H9 (cell line): ENCODE measurements around the gene RBBP7. TPM values are rescaled to one million over a fixed set of nuclear protein-coding genes. Genes with fewer than 3 reads are reported as not detected.

ENCODE experiments used
- DNase-seq: peaks from one replicate; pipeline ENCODE4 v3.0.0-alpha.2; 2017
- H2AFZ ChIP-seq: one replicate; pipeline ENCODE4 v1.6.1; 2013; ENCODE audit warnings: mild to moderate bottlenecking, low read length, control low read depth, moderate library complexity
- H2AK5ac ChIP-seq: 2 replicates; pipeline ENCODE4 v1.6.1; 2013; ENCODE audit warnings: low read length, control low read depth, mixed read lengths; ENCODE audit not compliant: insufficient read length
- H2BK120ac ChIP-seq: one replicate; pipeline ENCODE4 v1.6.1; 2013; ENCODE audit warnings: low read depth, mild to moderate bottlenecking, low read length, control low read depth, inconsistent platforms; ENCODE audit not compliant: poor library complexity, severe bottlenecking
- H2BK12ac ChIP-seq: 2 replicates; pipeline ENCODE4 v1.6.1; 2013; ENCODE audit warnings: low read length, control low read depth, mixed read lengths, low read depth; ENCODE audit not compliant: insufficient read length
- H2BK15ac ChIP-seq: 2 replicates; pipeline ENCODE4 v1.6.1; 2013; ENCODE audit warnings: low read depth, low read length, control low read depth
- H2BK20ac ChIP-seq: one replicate; pipeline ENCODE4 v1.6.1; 2013; ENCODE audit warnings: low read depth, mild to moderate bottlenecking, low read length, control low read depth, inconsistent platforms; ENCODE audit not compliant: poor library complexity, severe bottlenecking
- H2BK5ac ChIP-seq: 2 replicates; pipeline ENCODE4 v1.6.1; 2013; ENCODE audit warnings: low read length, control low read depth, mixed read lengths; ENCODE audit not compliant: insufficient read length
- H3K14ac ChIP-seq: 2 replicates; pipeline ENCODE4 v1.6.1; 2013; ENCODE audit warnings: low read length, control low read depth; ENCODE audit not compliant: insufficient read depth
- H3K18ac ChIP-seq: 2 replicates; pipeline ENCODE4 v1.6.1; 2013; ENCODE audit warnings: low read depth, mild to moderate bottlenecking, mixed read lengths, low read length, control low read depth; ENCODE audit not compliant: insufficient read length
- H3K23ac ChIP-seq: 2 replicates; pipeline ENCODE4 v1.6.1; 2013; ENCODE audit warnings: low read length, control low read depth, mixed read lengths, low read depth; ENCODE audit not compliant: insufficient read length
- H3K23me2 ChIP-seq: 2 replicates; pipeline ENCODE4 v1.6.1; 2013; ENCODE audit warnings: low read depth, mild to moderate bottlenecking, mixed read lengths, low read length, control low read depth; ENCODE audit not compliant: insufficient read length, poor library complexity, severe bottlenecking
- H3K27ac ChIP-seq: 2 replicates; pipeline ENCODE4 v1.5.1; 2013; ENCODE audit warnings: low read length, control low read depth, mixed read lengths, low read depth; ENCODE audit not compliant: insufficient read length
- H3K27me3 ChIP-seq: 2 replicates; pipeline ENCODE4 v1.6.1; 2013; ENCODE audit warnings: low read length, control low read depth, inconsistent platforms; ENCODE audit not compliant: insufficient read depth
- H3K4ac ChIP-seq: 2 replicates; pipeline ENCODE4 v1.6.1; 2013; ENCODE audit warnings: low read depth, mild to moderate bottlenecking, control low read depth, inconsistent platforms, low read length, moderate library complexity
- H3K4me1 ChIP-seq: 2 replicates; pipeline ENCODE4 v1.6.1; 2013; ENCODE audit warnings: low read length, control low read depth, inconsistent platforms; ENCODE audit not compliant: insufficient read depth
- H3K4me2 ChIP-seq: 2 replicates; pipeline ENCODE4 v1.6.1; 2013; ENCODE audit warnings: low read length, control low read depth, mixed read lengths; ENCODE audit not compliant: insufficient read length, insufficient read depth
- H3K56ac ChIP-seq: 2 replicates; pipeline ENCODE4 v1.6.1; 2013; ENCODE audit warnings: low read depth, mild to moderate bottlenecking, mixed read lengths, low read length, control low read depth; ENCODE audit not compliant: insufficient read length
- H3K79me1 ChIP-seq: 2 replicates; pipeline ENCODE4 v1.6.1; 2013; ENCODE audit warnings: low read depth, mild to moderate bottlenecking, moderate library complexity, low read length, control low read depth, inconsistent platforms; ENCODE audit not compliant: insufficient read depth, poor library complexity, severe bottlenecking
- H3K79me2 ChIP-seq: 2 replicates; pipeline ENCODE4 v1.6.1; 2013; ENCODE audit warnings: low read length, control low read depth, inconsistent platforms; ENCODE audit not compliant: insufficient read depth
- H3K9ac ChIP-seq: 2 replicates; pipeline ENCODE4 v1.6.1; 2013; ENCODE audit warnings: low read length, control low read depth, mixed read lengths; ENCODE audit not compliant: insufficient read length; ENCODE audit errors: extremely low read depth
- H3K9me3 ChIP-seq: one replicate; pipeline ENCODE4 v1.6.1; 2013; ENCODE audit warnings: low read depth, low read length, inconsistent platforms; ENCODE audit not compliant: control insufficient read depth
- H3T11ph ChIP-seq: one replicate; pipeline ENCODE4 v1.6.1; 2013; ENCODE audit warnings: mild to moderate bottlenecking, low read length, control low read depth, inconsistent platforms
- H4K20me1 ChIP-seq: one replicate; pipeline ENCODE4 v1.6.1; 2013; ENCODE audit not compliant: control insufficient read depth, insufficient read length, insufficient read depth
- H4K5ac ChIP-seq: 2 replicates; pipeline ENCODE4 v1.6.1; 2013; ENCODE audit warnings: low read depth, mild to moderate bottlenecking, mixed read lengths, low read length, control low read depth; ENCODE audit not compliant: insufficient read length
- H4K8ac ChIP-seq: replicated peaks from 2 replicates; pipeline ENCODE4 v1.6.1; 2013; ENCODE audit warnings: low read length, control low read depth, mixed read lengths, low read depth; ENCODE audit not compliant: insufficient read length
- H4K91ac ChIP-seq: 2 replicates; pipeline ENCODE4 v1.6.1; 2013; ENCODE audit warnings: low read depth, mild to moderate bottlenecking, moderate library complexity, mixed read lengths, low read length, control low read depth; ENCODE audit not compliant: insufficient read length
- H3K27ac Mint-ChIP-seq, 3 experiments: 2 replicates in 2 of 3; 3 replicates in 1 of 3; pipeline ENCODE4 v1.8.0; 2020 to 2021; ENCODE audit warnings: mixed read lengths in 3 of 3, mild to moderate bottlenecking in 1 of 3, moderate library complexity in 1 of 3
- H3K27me3 Mint-ChIP-seq: 2 replicates; pipeline ENCODE4 v1.8.0; 2021; ENCODE audit warnings: low read depth, mild to moderate bottlenecking, moderate library complexity, mixed read lengths
- H3K36me3 Mint-ChIP-seq, 3 experiments: 2 replicates in 2 of 3; 3 replicates in 1 of 3; pipeline ENCODE4 v1.8.0; 2020 to 2021; ENCODE audit warnings: low read depth in 3 of 3, mixed read lengths in 3 of 3; ENCODE audit not compliant: insufficient read depth in 1 of 3
- H3K4me1 Mint-ChIP-seq, 2 experiments: 2 replicates each; pipeline ENCODE4 v1.8.0; 2020; ENCODE audit warnings: mixed read lengths in 2 of 2
- H3K4me3 Mint-ChIP-seq, 2 experiments: 2 replicates in 1 of 2; 3 replicates in 1 of 2; pipeline ENCODE4 v1.8.0; 2020 to 2021; ENCODE audit warnings: mild to moderate bottlenecking in 2 of 2, mixed read lengths in 2 of 2, moderate library complexity in 1 of 2
- H3K9me3 Mint-ChIP-seq, 2 experiments: 2 replicates in 1 of 2; 3 replicates in 1 of 2; pipeline ENCODE4 v1.8.0; 2020; ENCODE audit warnings: mild to moderate bottlenecking in 2 of 2, mixed read lengths in 2 of 2, moderate library complexity in 1 of 2
- WGBS: extraction: QIAGEN DNeasy Blood & Tissue Kit; methylation state at CpG from one replicate; pipeline ENCODE4 v1.1.7; 2013; ENCODE audit warnings: missing lambda C conversion rate, low lambda C conversion rate, mixed read lengths; ENCODE audit not compliant: insufficient read length; ENCODE audit errors: extremely low coverage; 5-methylcytosine and 5-hydroxymethylcytosine counted together
- total RNA-seq: library from RNA; stranded (reverse); gene quantifications from 2 replicates; pipeline ENCODE4 v1.2.1, GENCODE V29; 2021
- TF ChIP-seq, protein P1 (sequence below): fragments of 200-600 bp; sonication (generic); conservative IDR thresholded peaks from 3 replicates; pipeline ENCODE4 v1.8.0; 2021; ENCODE audit warnings: antibody characterized with exemption, mild to moderate bottlenecking

Gene RBBP7
- total RNA-seq, 1 experiment from 2014 or later: 249 TPM

DNA sequence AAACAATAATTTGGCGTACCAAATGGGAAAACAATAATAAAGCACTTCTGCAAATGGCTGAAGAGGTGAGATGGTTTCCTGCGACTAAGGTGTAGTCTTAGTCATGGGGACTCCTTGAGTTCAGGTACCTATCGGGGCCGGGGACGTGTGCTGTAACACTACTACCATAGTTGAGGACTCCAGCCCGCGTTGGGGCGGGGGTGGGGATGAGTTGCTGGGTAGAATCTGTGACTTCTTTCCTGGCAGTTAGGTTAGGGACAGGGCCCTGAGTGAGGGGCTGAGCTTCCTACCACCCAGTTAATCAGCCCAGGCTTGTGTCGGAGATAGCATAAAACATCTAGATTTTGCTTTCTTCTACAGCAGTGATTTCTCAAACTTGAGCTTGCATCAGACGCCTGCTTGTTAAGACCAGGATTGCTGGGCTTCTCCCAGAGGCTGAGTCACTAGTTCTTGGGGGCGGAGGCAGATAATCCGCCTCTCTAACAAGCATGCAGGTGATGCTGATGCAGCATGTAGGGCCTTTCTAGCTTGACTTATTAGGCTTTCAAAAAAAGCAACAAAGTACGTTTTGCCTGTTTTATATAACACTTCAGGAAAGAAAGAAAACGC lies 30.2 kb downstream of the RBBP7 start:
- H3K56ac ChIP-seq: no peak overlapping the region
- H3T11ph ChIP-seq: no peak overlapping the region
- peak overlapping the region; percentile 81 to 97 (median 96); a peak in 5 of 7 replicates for H3K27ac Mint-ChIP-seq
- DNase-seq: peak; percentile 54
- peaks cover 61 to 97% (median 72%) of the 10 kb centered on the region in 3 experiments for H3K36me3 Mint-ChIP-seq
- no peak overlapping the region for H2BK5ac ChIP-seq
- H3K9me3 Mint-ChIP-seq: no peaks in the 10 kb centered on the region
- no peak overlapping the region for H3K4me2 ChIP-seq
- no peak overlapping the region for H4K5ac ChIP-seq
- H4K91ac ChIP-seq: no peak overlapping the region
- H3K4me3 Mint-ChIP-seq: peak overlapping the region in 1 of 2 experiments; percentile 7; a peak in 2 of 5 replicates
- H3K4ac ChIP-seq: no peak overlapping the region
- H4K20me1 ChIP-seq: no peaks in the 10 kb centered on the region
- no peaks in the 10 kb centered on the region for H3K9me3 ChIP-seq
- H3K9ac ChIP-seq: no peak overlapping the region
- WGBS: no CpG with 5 or more reads among the region's 14 CpGs
- H3K4me1 Mint-ChIP-seq: peaks cover 49 to 63% of the 10 kb centered on the region in 2 experiments
- no peaks in the 10 kb centered on the region for H3K79me2 ChIP-seq
- no peak overlapping the region for H2BK120ac ChIP-seq
- H3K23ac ChIP-seq: no peak overlapping the region
- H2BK20ac ChIP-seq: no peak overlapping the region
- no peak overlapping the region for H2AFZ ChIP-seq
- H2BK12ac ChIP-seq: no peak overlapping the region
- no peaks in the 10 kb centered on the region for H3K27me3 Mint-ChIP-seq
- no peaks in the 10 kb centered on the region for H3K27me3 ChIP-seq
- H3K79me1 ChIP-seq: no peaks in the 10 kb centered on the region
- H2BK15ac ChIP-seq: no peak overlapping the region
- no peak overlapping the region for H2AK5ac ChIP-seq
- no peak overlapping the region for H3K18ac ChIP-seq
- TF ChIP-seq, protein P1, sequence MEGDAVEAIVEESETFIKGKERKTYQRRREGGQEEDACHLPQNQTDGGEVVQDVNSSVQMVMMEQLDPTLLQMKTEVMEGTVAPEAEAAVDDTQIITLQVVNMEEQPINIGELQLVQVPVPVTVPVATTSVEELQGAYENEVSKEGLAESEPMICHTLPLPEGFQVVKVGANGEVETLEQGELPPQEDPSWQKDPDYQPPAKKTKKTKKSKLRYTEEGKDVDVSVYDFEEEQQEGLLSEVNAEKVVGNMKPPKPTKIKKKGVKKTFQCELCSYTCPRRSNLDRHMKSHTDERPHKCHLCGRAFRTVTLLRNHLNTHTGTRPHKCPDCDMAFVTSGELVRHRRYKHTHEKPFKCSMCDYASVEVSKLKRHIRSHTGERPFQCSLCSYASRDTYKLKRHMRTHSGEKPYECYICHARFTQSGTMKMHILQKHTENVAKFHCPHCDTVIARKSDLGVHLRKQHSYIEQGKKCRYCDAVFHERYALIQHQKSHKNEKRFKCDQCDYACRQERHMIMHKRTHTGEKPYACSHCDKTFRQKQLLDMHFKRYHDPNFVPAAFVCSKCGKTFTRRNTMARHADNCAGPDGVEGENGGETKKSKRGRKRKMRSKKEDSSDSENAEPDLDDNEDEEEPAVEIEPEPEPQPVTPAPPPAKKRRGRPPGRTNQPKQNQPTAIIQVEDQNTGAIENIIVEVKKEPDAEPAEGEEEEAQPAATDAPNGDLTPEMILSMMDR: no peak
- no peaks in the 10 kb centered on the region for H3K23me2 ChIP-seq
- H3K4me1 ChIP-seq: peaks cover 7% of the 10 kb centered on the region; the same call in 1 of the 2 replicates
- no peak overlapping the region for H4K8ac ChIP-seq
- no peak overlapping the region for H3K27ac ChIP-seq
- H3K14ac ChIP-seq: no peak overlapping the region
